ENCODE data around the gene SAMD4A. TPM values are rescaled to one million over a fixed set of nuclear protein-coding genes. Genes with fewer than 3 reads are reported as not detected.

SAMD4A gene
- total RNA-seq, 1 donor from 2014 or later, result 52.2 TPM

Other genes with a start within 250 kb of the SAMD4A start
- 15.7 TPM for gene CDKN3, start 170.1 kb upstream of the SAMD4A start, total RNA-seq
- 30.8 TPM for gene CNIH1, start 125.8 kb upstream of the SAMD4A start, total RNA-seq
- gene GMFB, start 78.1 kb upstream of the SAMD4A start, total RNA-seq, result 42.8 TPM
- 20.4 TPM for gene CGRRF1, start 57.2 kb upstream of the SAMD4A start, total RNA-seq